VCaP (cell line): ENCODE measurements around the gene RAB31.

ENCODE experiments used
- H3K27ac ChIP-seq: fragments of 450-650 bp; 2 replicates; pipeline ENCODE4 v1.5.1; 2017
- TF ChIP-seq, protein P1 (sequence below): fragments of 450-650 bp; conservative IDR thresholded peaks from 2 replicates; pipeline ENCODE4 v1.5.1; 2017; ENCODE audit warnings: mild to moderate bottlenecking, moderate library complexity

RAB31 gene

DNA sequence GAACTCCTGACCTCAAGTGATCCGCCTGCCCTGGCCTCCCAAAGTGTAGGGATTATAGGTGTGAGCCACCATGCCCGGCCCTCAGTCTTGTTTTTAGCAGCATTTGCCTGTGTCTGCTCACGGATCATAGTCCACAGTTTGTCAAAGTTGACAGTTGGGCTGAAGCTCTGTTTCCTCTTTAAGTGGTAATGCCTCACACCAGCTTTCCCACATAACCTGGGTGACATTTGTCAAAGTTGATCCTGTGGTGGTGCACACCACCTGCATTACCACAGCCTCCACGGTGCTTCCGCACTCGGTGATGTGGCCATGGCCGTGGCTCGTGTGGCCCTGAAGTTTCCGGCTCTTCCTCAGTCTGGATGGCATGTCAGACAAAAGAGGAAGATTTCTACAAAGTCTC is 27.1 kb downstream of the RAB31 start:
- H3K27ac ChIP-seq, result peak overlapping the region; percentile 53; the same call in 1 of the 2 replicates
- TF ChIP-seq, protein P1, sequence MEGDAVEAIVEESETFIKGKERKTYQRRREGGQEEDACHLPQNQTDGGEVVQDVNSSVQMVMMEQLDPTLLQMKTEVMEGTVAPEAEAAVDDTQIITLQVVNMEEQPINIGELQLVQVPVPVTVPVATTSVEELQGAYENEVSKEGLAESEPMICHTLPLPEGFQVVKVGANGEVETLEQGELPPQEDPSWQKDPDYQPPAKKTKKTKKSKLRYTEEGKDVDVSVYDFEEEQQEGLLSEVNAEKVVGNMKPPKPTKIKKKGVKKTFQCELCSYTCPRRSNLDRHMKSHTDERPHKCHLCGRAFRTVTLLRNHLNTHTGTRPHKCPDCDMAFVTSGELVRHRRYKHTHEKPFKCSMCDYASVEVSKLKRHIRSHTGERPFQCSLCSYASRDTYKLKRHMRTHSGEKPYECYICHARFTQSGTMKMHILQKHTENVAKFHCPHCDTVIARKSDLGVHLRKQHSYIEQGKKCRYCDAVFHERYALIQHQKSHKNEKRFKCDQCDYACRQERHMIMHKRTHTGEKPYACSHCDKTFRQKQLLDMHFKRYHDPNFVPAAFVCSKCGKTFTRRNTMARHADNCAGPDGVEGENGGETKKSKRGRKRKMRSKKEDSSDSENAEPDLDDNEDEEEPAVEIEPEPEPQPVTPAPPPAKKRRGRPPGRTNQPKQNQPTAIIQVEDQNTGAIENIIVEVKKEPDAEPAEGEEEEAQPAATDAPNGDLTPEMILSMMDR, result no peak

- peak overlapping the region; percentile 53; the same call in 1 of the 2 replicates for H3K27ac ChIP-seq
- TF ChIP-seq, protein P1, result no peak
These were observed 27.8 kb downstream of the RAB31 start for GRCh38 chr18:9735879-9736278.

DNA sequence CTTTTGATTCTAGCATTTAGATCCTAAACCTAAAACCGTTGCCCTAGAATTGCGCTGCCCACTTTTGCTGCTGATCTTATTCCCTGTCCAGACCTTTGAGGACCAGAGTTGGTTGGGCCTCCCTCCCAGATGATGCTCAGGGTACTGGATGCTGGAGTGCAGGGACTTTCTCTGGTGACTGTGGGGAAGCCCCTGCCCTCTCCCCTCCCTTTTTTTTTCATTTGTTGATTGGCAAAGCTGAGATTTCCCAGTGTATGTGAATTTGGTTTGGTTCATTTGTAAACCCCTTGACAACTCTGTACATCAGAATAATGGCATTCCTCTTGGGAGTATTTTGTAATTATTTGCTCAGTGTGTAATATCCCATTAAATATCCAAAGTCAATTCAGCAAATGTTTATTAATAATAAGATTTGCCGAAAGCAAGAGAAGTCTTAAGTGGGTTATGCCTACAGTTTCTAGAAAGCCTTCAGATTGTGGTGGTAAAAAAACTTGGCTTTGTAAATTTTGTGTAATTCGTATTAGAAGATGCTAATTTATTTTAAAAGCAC is 28.3 kb downstream of the RAB31 start:
- TF ChIP-seq, protein P1, result no peak
- peak overlapping the region; percentile 53 for H3K27ac ChIP-seq

DNA sequence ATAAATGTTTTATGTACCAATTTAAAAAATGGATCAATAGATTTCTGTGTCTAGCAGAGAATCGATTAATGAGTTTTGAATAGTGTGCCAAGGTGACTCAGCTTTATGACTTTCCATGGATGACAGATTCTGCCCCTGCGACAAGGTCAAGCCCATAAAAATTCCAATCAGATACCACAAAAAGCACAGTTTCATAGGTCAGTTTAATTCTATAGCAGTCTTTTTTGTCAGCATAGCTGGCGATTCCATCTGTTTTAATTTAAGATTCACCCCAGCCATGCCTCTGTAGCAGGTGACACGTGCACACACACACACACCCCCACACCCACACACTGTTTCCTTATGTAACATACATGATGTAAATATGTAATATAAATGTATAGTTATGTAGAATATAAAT is 28.9 kb downstream of the RAB31 start:
- TF ChIP-seq, protein P1, result no peak
- H3K27ac ChIP-seq, result peak overlapping the region; percentile 53

DNA sequence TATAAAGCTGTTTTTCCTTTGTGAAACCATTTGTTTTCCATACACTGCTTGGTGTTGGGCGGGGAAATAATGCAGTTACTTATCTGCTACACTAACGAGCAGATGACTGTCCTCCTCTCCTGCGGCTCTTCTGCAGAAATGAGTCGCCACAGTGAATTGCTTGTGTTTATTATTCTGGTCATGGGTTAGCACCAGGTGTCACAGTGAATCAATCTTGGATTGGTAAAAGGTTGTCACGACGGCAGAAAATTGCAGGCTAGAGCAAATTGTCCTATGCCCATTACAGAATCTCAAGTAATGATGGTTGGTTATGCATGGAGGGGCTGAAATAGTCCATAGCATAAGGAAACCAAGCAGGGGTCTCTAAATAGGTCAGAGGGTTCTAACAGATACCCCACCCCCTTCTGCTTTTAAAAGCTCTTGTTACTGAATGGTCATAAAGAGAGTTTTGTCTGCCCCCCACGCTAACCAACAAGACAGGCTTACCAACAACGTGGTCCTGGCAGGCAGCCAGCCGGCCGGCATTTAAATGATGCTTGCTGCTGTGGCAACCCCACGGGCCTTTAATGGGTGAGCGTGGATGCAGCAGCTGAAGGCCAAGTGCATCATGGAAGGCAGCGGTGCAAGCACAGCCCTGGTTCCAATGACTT is 29.5 kb downstream of the RAB31 start:
- peak overlapping the region; percentile 53 for H3K27ac ChIP-seq
- TF ChIP-seq, protein P1, result no peak

GRCh38 chr18:9738266-9738969 is 30.3 kb downstream of the RAB31 start:
- TF ChIP-seq, protein P1, result no peak
- peak overlapping the region; percentile 53; the same call in 1 of the 2 replicates for H3K27ac ChIP-seq

GRCh38 chr18:9739516-9739915 is 31.4 kb downstream of the RAB31 start:
- TF ChIP-seq, protein P1, result no peak
- peak overlapping the region; percentile 7; the same call in 1 of the 2 replicates for H3K27ac ChIP-seq
